Glutamatergic neuron (in vitro differentiated cells): ENCODE measurements around the gene LBH. TPM values are rescaled to one million over a fixed set of nuclear protein-coding genes. Genes with fewer than 3 reads are reported as not detected.

ENCODE experiments used
- DNase-seq: peaks from one replicate; pipeline ENCODE4 v3.0.0; 2022
- H3K27ac Mint-ChIP-seq: one replicate; pipeline ENCODE4 v1.8.0; 2020; ENCODE audit warnings: mild to moderate bottlenecking, mixed read lengths, inconsistent platforms; ENCODE audit not compliant: unreplicated experiment
- H3K27me3 Mint-ChIP-seq: one replicate; pipeline ENCODE4 v1.8.0; 2020; ENCODE audit warnings: mild to moderate bottlenecking, moderate library complexity, mixed read lengths, inconsistent platforms; ENCODE audit not compliant: unreplicated experiment
- H3K36me3 Mint-ChIP-seq: one replicate; pipeline ENCODE4 v1.8.0; 2020; ENCODE audit warnings: mild to moderate bottlenecking, mixed read lengths, inconsistent platforms; ENCODE audit not compliant: unreplicated experiment
- H3K4me1 Mint-ChIP-seq: one replicate; pipeline ENCODE4 v1.8.0; 2020; ENCODE audit warnings: mild to moderate bottlenecking, low read depth, mixed read lengths, inconsistent platforms; ENCODE audit not compliant: unreplicated experiment
- H3K4me3 Mint-ChIP-seq: one replicate; pipeline ENCODE4 v1.8.0; 2020; ENCODE audit warnings: mild to moderate bottlenecking, mixed read lengths, inconsistent platforms; ENCODE audit not compliant: unreplicated experiment
- H3K9me3 Mint-ChIP-seq: one replicate; pipeline ENCODE4 v1.8.0; 2020; ENCODE audit warnings: mild to moderate bottlenecking, moderate library complexity, mixed read lengths, inconsistent platforms; ENCODE audit not compliant: unreplicated experiment
- total RNA-seq: library from RNA; stranded (reverse); fragmentation: NEBNext Ultra II Directional; extraction: Animal tissue kit (Norgen Biotek cat#: 25700); gene quantifications from one replicate; pipeline ENCODE4 v1.2.1, GENCODE V29; 2021; ENCODE audit not compliant: unreplicated experiment
- TF ChIP-seq, protein P1 (sequence below): fragments of 200-600 bp; sonication (generic); IDR thresholded peaks from one replicate; pipeline ENCODE4 v1.5.0; 2021; ENCODE audit not compliant: partially characterized antibody, unreplicated experiment

LBH gene
- total RNA-seq, 1 donor from 2014 or later: 112 TPM

GRCh38 chr2:30191107-30191506 lies 40.2 kb upstream of the LBH start:
- no peak for DNase-seq

GRCh38 chr2:30191819-30192271 lies 39.5 kb upstream of the LBH start:
- Mint-ChIP-seq H3K9me3 (peaks cover 2% of the 10 kb centered on the region), H3K4me3 (no peak overlapping the region), H3K4me1 (no peaks in the 10 kb centered on the region), H3K27me3 (peaks cover 2% of the 10 kb centered on the region), H3K36me3 (peaks cover 5% of the 10 kb centered on the region), H3K27ac (no peak overlapping the region)
- DNase-seq: no peak
- TF ChIP-seq, protein P1, sequence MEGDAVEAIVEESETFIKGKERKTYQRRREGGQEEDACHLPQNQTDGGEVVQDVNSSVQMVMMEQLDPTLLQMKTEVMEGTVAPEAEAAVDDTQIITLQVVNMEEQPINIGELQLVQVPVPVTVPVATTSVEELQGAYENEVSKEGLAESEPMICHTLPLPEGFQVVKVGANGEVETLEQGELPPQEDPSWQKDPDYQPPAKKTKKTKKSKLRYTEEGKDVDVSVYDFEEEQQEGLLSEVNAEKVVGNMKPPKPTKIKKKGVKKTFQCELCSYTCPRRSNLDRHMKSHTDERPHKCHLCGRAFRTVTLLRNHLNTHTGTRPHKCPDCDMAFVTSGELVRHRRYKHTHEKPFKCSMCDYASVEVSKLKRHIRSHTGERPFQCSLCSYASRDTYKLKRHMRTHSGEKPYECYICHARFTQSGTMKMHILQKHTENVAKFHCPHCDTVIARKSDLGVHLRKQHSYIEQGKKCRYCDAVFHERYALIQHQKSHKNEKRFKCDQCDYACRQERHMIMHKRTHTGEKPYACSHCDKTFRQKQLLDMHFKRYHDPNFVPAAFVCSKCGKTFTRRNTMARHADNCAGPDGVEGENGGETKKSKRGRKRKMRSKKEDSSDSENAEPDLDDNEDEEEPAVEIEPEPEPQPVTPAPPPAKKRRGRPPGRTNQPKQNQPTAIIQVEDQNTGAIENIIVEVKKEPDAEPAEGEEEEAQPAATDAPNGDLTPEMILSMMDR: no peak

More at GRCh38 chr2:30191107-30191506, 40.2 kb upstream of the LBH start:
- TF ChIP-seq, protein P1: no peak
- peaks cover 2% of the 10 kb centered on the region for H3K9me3 Mint-ChIP-seq
- no peak overlapping the region for H3K4me3 Mint-ChIP-seq
- H3K4me1 Mint-ChIP-seq: peaks cover 2% of the 10 kb centered on the region
- H3K36me3 Mint-ChIP-seq: peaks cover 5% of the 10 kb centered on the region
- peaks cover 2% of the 10 kb centered on the region for H3K27me3 Mint-ChIP-seq
- H3K27ac Mint-ChIP-seq: no peak overlapping the region

DNA sequence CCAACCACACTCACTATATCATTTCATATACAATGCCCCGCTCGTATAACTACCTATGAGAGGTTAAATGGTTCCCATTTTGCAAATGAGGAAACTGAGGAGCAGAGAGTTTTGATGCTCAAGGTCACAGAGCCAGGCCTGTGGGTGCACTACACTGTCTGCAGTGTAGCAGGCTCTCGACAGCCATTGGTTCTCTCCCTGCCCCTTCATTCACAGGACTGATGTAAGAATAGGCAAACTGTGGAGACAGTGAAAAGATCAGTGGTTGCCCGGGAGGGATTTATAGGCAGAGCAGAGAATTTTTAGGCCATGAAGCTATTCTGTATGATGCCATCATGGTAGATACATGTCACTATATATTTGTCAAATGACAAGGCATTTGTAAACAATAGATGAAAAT lies 39.0 kb upstream of the LBH start:
- Mint-ChIP-seq H3K4me3 (no peak overlapping the region), H3K9me3 (peaks cover 2% of the 10 kb centered on the region), H3K27me3 (peaks cover 2% of the 10 kb centered on the region), H3K4me1 (no peaks in the 10 kb centered on the region), H3K36me3 (peaks cover 5% of the 10 kb centered on the region), H3K27ac (no peak overlapping the region)
- TF ChIP-seq, protein P1: no peak
- no peak for DNase-seq

DNA sequence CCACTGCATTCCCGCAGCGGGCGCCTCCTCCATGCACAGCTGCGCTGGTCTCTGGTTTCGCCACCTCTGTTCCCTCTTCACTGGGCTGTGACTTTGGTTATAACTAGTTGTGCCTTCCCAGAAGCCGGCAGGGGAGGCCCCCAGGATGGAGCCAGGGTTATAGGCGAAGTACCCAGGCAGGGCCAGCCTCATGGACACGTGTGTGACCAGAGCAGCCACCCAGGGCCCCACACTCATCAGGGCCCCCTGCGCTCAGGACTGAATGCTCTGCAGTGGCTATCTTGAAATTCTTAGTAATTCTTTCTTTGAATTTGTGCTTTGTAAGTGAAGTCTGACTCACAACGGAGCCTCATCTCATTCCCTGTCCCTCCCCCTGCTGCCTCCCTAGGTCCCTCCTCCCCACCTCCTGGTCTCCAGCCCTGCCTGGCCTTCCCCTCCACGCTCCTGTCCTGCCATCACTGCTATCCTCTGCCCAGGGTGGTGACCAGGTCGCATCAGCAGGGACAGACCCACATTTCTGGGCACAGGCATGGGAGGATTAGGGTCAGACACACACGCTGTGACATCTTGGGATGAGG lies 38.1 kb upstream of the LBH start:
- no peaks in the 10 kb centered on the region for H3K4me1 Mint-ChIP-seq
- H3K4me3 Mint-ChIP-seq: no peak overlapping the region
- no peak overlapping the region for H3K27ac Mint-ChIP-seq
- H3K36me3 Mint-ChIP-seq: peaks cover 5% of the 10 kb centered on the region
- TF ChIP-seq, protein P1: no peak
- H3K27me3 Mint-ChIP-seq: peaks cover 2% of the 10 kb centered on the region
- DNase-seq: no peak
- no peaks in the 10 kb centered on the region for H3K9me3 Mint-ChIP-seq

- Mint-ChIP-seq H3K27ac (no peak overlapping the region), H3K27me3 (peaks cover 2% of the 10 kb centered on the region), H3K4me3 (no peak overlapping the region), H3K9me3 (no peaks in the 10 kb centered on the region), H3K36me3 (peaks cover 5% of the 10 kb centered on the region), H3K4me1 (no peaks in the 10 kb centered on the region)
- TF ChIP-seq, protein P1: no peak
- DNase-seq: no peak
Measured at GRCh38 chr2:30194421-30194820, 36.9 kb upstream of the LBH start.
